IMR-90 (cell line): ENCODE measurements around the gene KIF13A. TPM values are rescaled to one million over a fixed set of nuclear protein-coding genes. Genes with fewer than 3 reads are reported as not detected.
A peak's percentile ranks its signal among the peaks of the same experiment; 100 is the strongest.

ENCODE experiments used
- ATAC-seq: fragments of 200-7000 bp; cut with Tn5 transposase; 2 replicates; pipeline ENCODE4 v1.9.1; 2020; ENCODE audit warnings: low read depth, mild to moderate bottlenecking, moderate library complexity
- BruUV-seq: library from RNA; stranded (reverse); fragments of 400-500 nt; replicated peaks from 2 replicates; lab custom pipeline; 2021; lab: Mats Ljungman, UMichigan
- CTCF ChIA-PET: fragments of 300-600 bp; formaldehyde crosslinking; extraction: SDS; loops from one replicate; lab custom pipeline; 2021; ENCODE audit warnings: antibody characterized with exemption; lab: Yijun Ruan, JAX
- POLR2A ChIA-PET: fragments of 300-600 bp; sonication (Branson Sonifier 250); formaldehyde crosslinking; loops from one replicate; lab custom pipeline; 2022; ENCODE audit warnings: antibody characterized with exemption; ENCODE audit not compliant: unreplicated experiment; lab: Charles Lee
- DNase-seq: peaks from one replicate; pipeline ENCODE4 v3.0.0; 2013
- H2AFZ ChIP-seq: replicated peaks from 2 replicates; pipeline ENCODE3; 2013; ENCODE audit warnings: low read length, mild to moderate bottlenecking; ENCODE audit not compliant: poor library complexity
- H2AK5ac ChIP-seq: 2 replicates; pipeline ENCODE4 v1.6.1; 2013; ENCODE audit warnings: low read depth, low read length, inconsistent platforms
- H2AK9ac ChIP-seq: replicated peaks from 2 replicates; pipeline ENCODE3; 2013; ENCODE audit warnings: mild to moderate bottlenecking, low read depth, low read length, moderate library complexity; ENCODE audit not compliant: poor library complexity
- H2BK120ac ChIP-seq: 2 replicates; pipeline ENCODE4 v1.6.1; 2013; ENCODE audit warnings: low read depth, low read length, inconsistent platforms
- H2BK15ac ChIP-seq: 3 replicates; pipeline ENCODE4 v1.6.1; 2013; ENCODE audit warnings: low read depth, low read length, inconsistent platforms
- H2BK20ac ChIP-seq: 2 replicates; pipeline ENCODE4 v1.6.1; 2013; ENCODE audit warnings: low read depth, mild to moderate bottlenecking, inconsistent platforms, low read length, moderate library complexity
- H2BK5ac ChIP-seq: 2 replicates; pipeline ENCODE4 v1.6.1; 2013; ENCODE audit warnings: mild to moderate bottlenecking, low read depth, low read length, inconsistent platforms; ENCODE audit not compliant: poor library complexity, severe bottlenecking
- H3K14ac ChIP-seq: replicated peaks from 2 replicates; pipeline ENCODE4 v1.6.1; 2013; ENCODE audit warnings: low read depth, low read length, inconsistent platforms
- H3K18ac ChIP-seq: 2 replicates; pipeline ENCODE4 v1.6.1; 2013; ENCODE audit warnings: low read depth, low read length, control low read depth
- H3K23ac ChIP-seq: 2 replicates; pipeline ENCODE4 v1.6.1; 2013; ENCODE audit warnings: low read depth, low read length, inconsistent platforms
- H3K27ac ChIP-seq: 2 replicates; pipeline ENCODE4 v1.5.1; 2013; ENCODE audit warnings: mild to moderate bottlenecking, control low read depth, low read length; ENCODE audit not compliant: insufficient read depth
- H3K27me3 ChIP-seq: 2 replicates; pipeline ENCODE4 v1.6.1; 2013; ENCODE audit warnings: low read length; ENCODE audit not compliant: control insufficient read depth, insufficient read depth
- H3K36me3 ChIP-seq: 2 replicates; pipeline ENCODE4 v1.6.1; 2013; ENCODE audit warnings: low read length, mixed read lengths; ENCODE audit not compliant: control insufficient read depth, insufficient read depth
- H3K4ac ChIP-seq: 2 replicates; pipeline ENCODE4 v1.6.1; 2013; ENCODE audit warnings: low read depth, low read length, inconsistent platforms
- H3K4me1 ChIP-seq: 2 replicates; pipeline ENCODE4 v1.6.1; 2013; ENCODE audit warnings: low read length, mixed read lengths; ENCODE audit not compliant: control insufficient read depth, insufficient read depth
- H3K4me2 ChIP-seq: 2 replicates; pipeline ENCODE4 v1.6.1; 2013; ENCODE audit warnings: low read depth, mild to moderate bottlenecking, control low read depth, low read length, moderate library complexity
- H3K4me3 ChIP-seq: 2 replicates; pipeline ENCODE4 v1.5.1; 2013; ENCODE audit warnings: low read depth, mild to moderate bottlenecking, control low read depth, low read length, moderate library complexity; ENCODE audit not compliant: insufficient read depth
- H3K56ac ChIP-seq: 2 replicates; pipeline ENCODE4 v1.6.1; 2013; ENCODE audit warnings: low read length, inconsistent platforms; ENCODE audit not compliant: insufficient read depth; ENCODE audit errors: extremely low read depth
- H3K79me1 ChIP-seq, 2 experiments: 2 replicates each; pipeline ENCODE4 v1.6.1; 2013; ENCODE audit warnings: low read length in 2 of 2, inconsistent platforms in 1 of 2, low read depth in 1 of 2
- H3K9ac ChIP-seq: 2 replicates; pipeline ENCODE4 v1.6.1; 2013; ENCODE audit warnings: low read depth, low read length, control low read depth
- H3K9me1 ChIP-seq: 2 replicates; pipeline ENCODE4 v1.6.1; 2013; ENCODE audit warnings: low read length, inconsistent platforms; ENCODE audit not compliant: insufficient read depth
- H3K9me3 ChIP-seq: 2 replicates; pipeline ENCODE4 v1.6.1; 2013; ENCODE audit warnings: low read length; ENCODE audit not compliant: control insufficient read depth, insufficient read depth
- H4K20me1 ChIP-seq: 2 replicates; pipeline ENCODE4 v1.6.1; 2013; ENCODE audit warnings: low read length, inconsistent platforms; ENCODE audit not compliant: insufficient read depth
- H4K5ac ChIP-seq: 2 replicates; pipeline ENCODE4 v1.6.1; 2013; ENCODE audit warnings: mild to moderate bottlenecking, low read depth, low read length, control low read depth
- H4K8ac ChIP-seq, 2 experiments: 2 replicates each; pipeline ENCODE4 v1.6.1; 2013; ENCODE audit warnings: low read depth in 2 of 2, low read length in 2 of 2, control low read depth in 1 of 2, inconsistent platforms in 1 of 2
- H4K91ac ChIP-seq: 2 replicates; pipeline ENCODE4 v1.6.1; 2013; ENCODE audit warnings: low read depth, low read length, inconsistent platforms; ENCODE audit not compliant: insufficient read depth
- BHLHE40 ChIP-seq: fragments of 150-350 bp; IDR thresholded peaks from 2 replicates; pipeline ENCODE4 v1.6.1; 2016; ENCODE audit warnings: mild to moderate bottlenecking, low read depth, low read length
- CHD1 ChIP-seq: IDR thresholded peaks from 2 replicates; pipeline ENCODE4 v1.6.1; 2012; ENCODE audit warnings: low read depth, low read length, improper control_type of control experiment
- CTCF ChIP-seq: conservative IDR thresholded peaks from 2 replicates; pipeline ENCODE4 v1.5.1; 2012; ENCODE audit warnings: mild to moderate bottlenecking, low read depth, low read length, improper control_type of control experiment
- FOS ChIP-seq: fragments of 150-350 bp; IDR thresholded peaks from 2 replicates; pipeline ENCODE4 v1.6.1; 2016; ENCODE audit warnings: low read depth, low read length
- RAD21 ChIP-seq: IDR thresholded peaks from 2 replicates; pipeline ENCODE4 v1.6.1; 2012; ENCODE audit warnings: low read length, improper control_type of control experiment
- RFX5 ChIP-seq: IDR thresholded peaks from 2 replicates; pipeline ENCODE4 v1.8.0; 2012; ENCODE audit warnings: low read depth, mild to moderate bottlenecking, low read length, moderate library complexity
- SMC3 ChIP-seq: fragments of 150-350 bp; IDR thresholded peaks from 2 replicates; pipeline ENCODE4 v1.6.1; 2016; ENCODE audit warnings: low read depth, mild to moderate bottlenecking, antibody characterized with exemption, low read length, moderate library complexity
- WGBS, 2 experiments: methylation state at CpG; one replicate each; pipeline versions ENCODE4 v1.1.5 to v1.1.7; 2013; ENCODE audit warnings: missing lambda C conversion rate in 2 of 2; ENCODE audit not compliant: insufficient read length in 1 of 2; ENCODE audit errors: extremely low coverage in 2 of 2; 5-methylcytosine and 5-hydroxymethylcytosine counted together
- dilution Hi-C: fragments of 300-500 bp; cut with HindIII; formaldehyde crosslinking; loops from one replicate; pipeline ENCODE4 v1.14.3; 2018; ENCODE audit warnings: low sequenced_read_pairs; ENCODE audit not compliant: unreplicated experiment
- in situ Hi-C: fragments of 300-500 bp; cut with MboI; formaldehyde crosslinking; loops from 3 replicates; pipeline ENCODE4 v1.14.3; 2019; ENCODE audit warnings: low sequenced_read_pairs, inconsistent platforms, mixed read lengths
- intact Hi-C: fragments of 100-400 bp; cut with micrococcal nuclease; formaldehyde crosslinking; loops from 2 replicates; pipeline ENCODE4 v1.10.0; 2022
- polyA plus RNA-seq, 3 experiments: library from polyadenylated mRNA; depleted of rRNA; stranded (reverse); fragments of >200 nt; gene quantifications; 2 replicates each; pipeline ENCODE4 v1.2.3, GENCODE V29; 2012; ENCODE audit warnings: low replicate concordance in 1 of 3
- total RNA-seq: library from RNA; depleted of rRNA; stranded (reverse); fragments of >200 nt; gene quantifications from 2 replicates; pipeline ENCODE4 v1.2.3, GENCODE V29; 2012

KIF13A gene
- total and polyA plus RNA-seq, 2 of the 4 experiments (the other 2 are of a cell fraction) = 23.3 to 51.8 TPM

DNA sequence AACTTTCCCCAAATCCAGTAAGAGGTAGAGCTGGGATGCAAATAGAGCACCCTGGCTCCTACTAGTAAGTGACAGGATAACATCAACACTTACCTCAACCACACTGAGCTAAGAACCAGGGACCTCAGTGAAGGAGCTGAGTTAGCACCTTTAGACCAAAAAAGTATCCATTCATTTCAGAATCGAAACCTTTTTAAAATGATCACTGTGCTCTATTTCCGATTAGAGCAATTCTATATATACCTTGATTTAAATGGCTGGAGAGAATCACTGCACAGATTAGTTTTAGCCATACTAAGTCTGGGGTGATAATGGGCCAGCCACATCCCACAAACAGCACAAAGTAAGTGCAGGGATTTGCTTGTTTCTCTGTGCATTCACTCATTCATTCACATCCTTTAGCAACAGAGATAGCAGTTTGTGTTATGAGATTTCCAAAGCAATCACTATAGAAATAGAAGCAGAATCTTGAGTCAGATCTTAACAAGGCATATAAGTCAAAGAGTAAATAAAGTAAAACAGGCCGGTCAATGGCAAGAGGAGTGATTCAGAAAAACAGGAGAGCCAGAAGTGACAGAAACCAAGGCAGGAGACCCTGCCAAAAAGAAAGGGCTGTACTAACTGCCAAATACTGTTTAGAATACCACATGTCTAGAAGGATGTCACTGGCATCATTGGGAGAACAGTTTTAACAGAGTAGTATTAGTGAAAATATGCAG lies 136.3 kb downstream of the KIF13A start (continued):
- no peak for TF ChIP-seq CTCF

- no TSS peak for BruUV-seq
- Histone ChIP-seq H2AK9ac (no peak overlapping the region), H3K27ac (no peak overlapping the region), H3K9me3 (no peaks in the 10 kb centered on the region), H2AFZ (no peak overlapping the region), H3K36me3 (peaks cover 24% of the 10 kb centered on the region), H3K9me1 (peaks cover 16% of the 10 kb centered on the region), H2AK5ac (no peak overlapping the region), H3K23ac (peak overlapping the region; percentile 8; the same call in 1 of the 2 replicates), H2BK20ac (no peak overlapping the region), H3K56ac (no peak overlapping the region), H2BK5ac (no peak overlapping the region), H3K18ac (no peak overlapping the region), H4K5ac (no peak overlapping the region), H3K79me1 (peaks cover 13 to 45% of the 10 kb centered on the region in 2 experiments), H4K8ac (no peak overlapping the region), H3K4me2 (no peak overlapping the region), H3K14ac (no peak overlapping the region), H3K27me3 (no peaks in the 10 kb centered on the region), H3K4me1 (peaks cover 14% of the 10 kb centered on the region), H3K4ac (no peak overlapping the region), H2BK120ac (no peak overlapping the region), H4K20me1 (no peaks in the 10 kb centered on the region), H3K4me3 (no peak overlapping the region), H4K91ac (no peak overlapping the region), H3K9ac (no peak overlapping the region), H2BK15ac (no peak overlapping the region)
- ChIA-PET CTCF (interaction anchor here (0.6 to 1.2 kb wide), 2 partner anchors 10 to 1270 kb away, joined by 3 read pairs; no protein-coding TSS in a partner anchor), POLR2A (no interaction called here)
- in situ Hi-C loops = no loop called here
- intact Hi-C loops = loop anchor here (5.0 to 10.0 kb wide), 2 partner anchors 272 to 395 kb away; partner anchors contain the start of gene NHLRC1
- dilution Hi-C loops = no loop called here
- no CpG with 5 or more reads among the region's 5 CpGs for WGBS, 2 experiments
- no peak for DNase-seq
- ATAC-seq = no peak
- no peak for TF ChIP-seq CHD1
- no peak for TF ChIP-seq SMC3
- no peak for TF ChIP-seq BHLHE40
- no peak for TF ChIP-seq RAD21
- no peak for TF ChIP-seq RFX5
- TF ChIP-seq FOS = no peak
Observed at GRCh38 chr6:17850281-17850680, 137.2 kb downstream of the KIF13A start.
